ENCODE measurements around the gene RAMP1.

GRCh38 chr2:237904831-237905599 lies 45.6 kb downstream of the RAMP1 start:
- no peak for TF ChIP-seq CTCF (IDR thresholded peaks at IDR 0.05; ENCODE audit: insufficient read depth, low read length)
- no peak for TF ChIP-seq GABPA (IDR thresholded peaks at IDR 0.05; ENCODE audit: low read depth)
- TF ChIP-seq REST (IDR thresholded peaks at IDR 0.05; ENCODE audit: insufficient replicate concordance, low read depth): no peak
- TF ChIP-seq SPI1 (IDR thresholded peaks at IDR 0.05; ENCODE audit: borderline replicate concordance, low read depth): no peak

Data from HL-60 (cell line).